Measurements from ENCODE around the gene NTSR1.

DNA sequence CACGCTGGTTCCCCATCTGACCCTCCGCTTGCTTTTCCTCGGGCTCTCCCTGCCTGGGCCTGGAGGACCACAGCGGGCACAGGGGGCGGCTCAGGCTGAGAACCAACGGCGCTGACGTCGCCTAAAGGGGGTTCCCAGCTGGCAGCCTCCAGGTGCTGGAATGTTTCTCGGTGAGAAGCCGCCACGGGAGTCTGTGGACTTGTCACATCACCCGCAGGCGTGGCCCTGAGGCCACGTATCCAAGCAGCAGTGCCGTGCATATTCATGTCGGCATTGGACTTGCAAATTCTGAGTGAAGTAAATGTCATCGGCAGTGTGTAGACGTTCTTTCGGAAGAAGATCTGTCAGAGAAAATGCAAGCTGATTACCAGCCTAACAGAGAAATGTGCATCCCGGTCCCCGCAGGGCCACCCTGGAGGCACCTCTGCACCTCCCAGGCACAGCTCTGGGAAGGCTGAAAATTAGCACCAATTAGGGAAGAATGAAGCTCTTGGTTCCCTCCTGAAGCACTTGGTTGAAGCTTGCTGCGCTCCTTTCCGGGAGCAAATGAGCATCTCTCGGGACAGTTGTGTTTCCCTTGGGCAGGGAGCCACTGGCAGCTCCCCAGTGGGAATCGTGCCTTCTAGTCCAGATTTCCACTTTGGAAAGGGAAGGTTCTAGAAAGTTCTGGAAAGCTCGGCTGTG, 24.3 kb downstream of the NTSR1 start:
- TF ChIP-seq, protein P1, sequence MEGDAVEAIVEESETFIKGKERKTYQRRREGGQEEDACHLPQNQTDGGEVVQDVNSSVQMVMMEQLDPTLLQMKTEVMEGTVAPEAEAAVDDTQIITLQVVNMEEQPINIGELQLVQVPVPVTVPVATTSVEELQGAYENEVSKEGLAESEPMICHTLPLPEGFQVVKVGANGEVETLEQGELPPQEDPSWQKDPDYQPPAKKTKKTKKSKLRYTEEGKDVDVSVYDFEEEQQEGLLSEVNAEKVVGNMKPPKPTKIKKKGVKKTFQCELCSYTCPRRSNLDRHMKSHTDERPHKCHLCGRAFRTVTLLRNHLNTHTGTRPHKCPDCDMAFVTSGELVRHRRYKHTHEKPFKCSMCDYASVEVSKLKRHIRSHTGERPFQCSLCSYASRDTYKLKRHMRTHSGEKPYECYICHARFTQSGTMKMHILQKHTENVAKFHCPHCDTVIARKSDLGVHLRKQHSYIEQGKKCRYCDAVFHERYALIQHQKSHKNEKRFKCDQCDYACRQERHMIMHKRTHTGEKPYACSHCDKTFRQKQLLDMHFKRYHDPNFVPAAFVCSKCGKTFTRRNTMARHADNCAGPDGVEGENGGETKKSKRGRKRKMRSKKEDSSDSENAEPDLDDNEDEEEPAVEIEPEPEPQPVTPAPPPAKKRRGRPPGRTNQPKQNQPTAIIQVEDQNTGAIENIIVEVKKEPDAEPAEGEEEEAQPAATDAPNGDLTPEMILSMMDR (conservative IDR thresholded peaks at IDR 0.05; ENCODE audit: low read depth in 2 of 2): no peak
- TF ChIP-seq POLR2AphosphoS5 (IDR thresholded peaks at IDR 0.05; ENCODE audit: low read depth) (no peak), EZH2 (IDR thresholded peaks at IDR 0.05; ENCODE audit: low read depth, unreplicated experiment) (no peak), STAT1 (IDR thresholded peaks at IDR 0.05; ENCODE audit: unreplicated experiment) (no peak)
- TF ChIP-seq, protein P2, sequence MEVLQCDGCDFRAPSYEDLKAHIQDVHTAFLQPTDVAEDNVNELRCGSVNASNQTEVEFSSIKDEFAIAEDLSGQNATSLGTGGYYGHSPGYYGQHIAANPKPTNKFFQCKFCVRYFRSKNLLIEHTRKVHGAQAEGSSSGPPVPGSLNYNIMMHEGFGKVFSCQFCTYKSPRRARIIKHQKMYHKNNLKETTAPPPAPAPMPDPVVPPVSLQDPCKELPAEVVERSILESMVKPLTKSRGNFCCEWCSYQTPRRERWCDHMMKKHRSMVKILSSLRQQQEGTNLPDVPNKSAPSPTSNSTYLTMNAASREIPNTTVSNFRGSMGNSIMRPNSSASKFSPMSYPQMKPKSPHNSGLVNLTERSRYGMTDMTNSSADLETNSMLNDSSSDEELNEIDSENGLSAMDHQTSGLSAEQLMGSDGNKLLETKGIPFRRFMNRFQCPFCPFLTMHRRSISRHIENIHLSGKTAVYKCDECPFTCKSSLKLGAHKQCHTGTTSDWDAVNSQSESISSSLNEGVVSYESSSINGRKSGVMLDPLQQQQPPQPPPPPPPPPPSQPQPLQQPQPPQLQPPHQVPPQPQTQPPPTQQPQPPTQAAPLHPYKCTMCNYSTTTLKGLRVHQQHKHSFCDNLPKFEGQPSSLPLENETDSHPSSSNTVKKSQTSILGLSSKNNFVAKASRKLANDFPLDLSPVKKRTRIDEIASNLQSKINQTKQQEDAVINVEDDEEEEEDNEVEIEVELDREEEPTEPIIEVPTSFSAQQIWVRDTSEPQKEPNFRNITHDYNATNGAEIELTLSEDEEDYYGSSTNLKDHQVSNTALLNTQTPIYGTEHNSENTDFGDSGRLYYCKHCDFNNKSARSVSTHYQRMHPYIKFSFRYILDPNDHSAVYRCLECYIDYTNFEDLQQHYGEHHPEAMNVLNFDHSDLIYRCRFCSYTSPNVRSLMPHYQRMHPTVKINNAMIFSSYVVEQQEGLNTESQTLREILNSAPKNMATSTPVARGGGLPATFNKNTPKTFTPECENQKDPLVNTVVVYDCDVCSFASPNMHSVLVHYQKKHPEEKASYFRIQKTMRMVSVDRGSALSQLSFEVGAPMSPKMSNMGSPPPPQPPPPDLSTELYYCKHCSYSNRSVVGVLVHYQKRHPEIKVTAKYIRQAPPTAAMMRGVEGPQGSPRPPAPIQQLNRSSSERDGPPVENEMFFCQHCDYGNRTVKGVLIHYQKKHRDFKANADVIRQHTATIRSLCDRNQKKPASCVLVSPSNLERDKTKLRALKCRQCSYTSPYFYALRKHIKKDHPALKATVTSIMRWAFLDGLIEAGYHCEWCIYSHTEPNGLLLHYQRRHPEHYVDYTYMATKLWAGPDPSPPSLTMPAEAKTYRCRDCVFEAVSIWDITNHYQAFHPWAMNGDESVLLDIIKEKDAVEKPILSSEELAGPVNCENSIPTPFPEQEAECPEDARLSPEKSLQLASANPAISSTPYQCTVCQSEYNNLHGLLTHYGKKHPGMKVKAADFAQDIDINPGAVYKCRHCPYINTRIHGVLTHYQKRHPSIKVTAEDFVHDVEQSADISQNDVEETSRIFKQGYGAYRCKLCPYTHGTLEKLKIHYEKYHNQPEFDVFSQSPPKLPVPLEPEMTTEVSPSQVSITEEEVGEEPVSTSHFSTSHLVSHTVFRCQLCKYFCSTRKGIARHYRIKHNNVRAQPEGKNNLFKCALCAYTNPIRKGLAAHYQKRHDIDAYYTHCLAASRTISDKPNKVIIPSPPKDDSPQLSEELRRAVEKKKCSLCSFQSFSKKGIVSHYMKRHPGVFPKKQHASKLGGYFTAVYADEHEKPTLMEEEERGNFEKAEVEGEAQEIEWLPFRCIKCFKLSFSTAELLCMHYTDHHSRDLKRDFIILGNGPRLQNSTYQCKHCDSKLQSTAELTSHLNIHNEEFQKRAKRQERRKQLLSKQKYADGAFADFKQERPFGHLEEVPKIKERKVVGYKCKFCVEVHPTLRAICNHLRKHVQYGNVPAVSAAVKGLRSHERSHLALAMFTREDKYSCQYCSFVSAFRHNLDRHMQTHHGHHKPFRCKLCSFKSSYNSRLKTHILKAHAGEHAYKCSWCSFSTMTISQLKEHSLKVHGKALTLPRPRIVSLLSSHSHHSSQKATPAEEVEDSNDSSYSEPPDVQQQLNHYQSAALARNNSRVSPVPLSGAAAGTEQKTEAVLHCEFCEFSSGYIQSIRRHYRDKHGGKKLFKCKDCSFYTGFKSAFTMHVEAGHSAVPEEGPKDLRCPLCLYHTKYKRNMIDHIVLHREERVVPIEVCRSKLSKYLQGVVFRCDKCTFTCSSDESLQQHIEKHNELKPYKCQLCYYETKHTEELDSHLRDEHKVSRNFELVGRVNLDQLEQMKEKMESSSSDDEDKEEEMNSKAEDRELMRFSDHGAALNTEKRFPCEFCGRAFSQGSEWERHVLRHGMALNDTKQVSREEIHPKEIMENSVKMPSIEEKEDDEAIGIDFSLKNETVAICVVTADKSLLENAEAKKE (CRISPR knock-in tag; IDR thresholded peaks at IDR 0.05): no peak

Data from GM23338 (cell line).